Inflammatory macrophage treated with lipopolysaccharide for 1 hour (primary cell): ENCODE data around the gene C2CD3.

ENCODE experiments used
- DNase-seq, 2 donors: peaks; one replicate each; pipeline ENCODE4 v3.0.0-alpha.2; 2020 to 2022

C2CD3 gene, protein sequence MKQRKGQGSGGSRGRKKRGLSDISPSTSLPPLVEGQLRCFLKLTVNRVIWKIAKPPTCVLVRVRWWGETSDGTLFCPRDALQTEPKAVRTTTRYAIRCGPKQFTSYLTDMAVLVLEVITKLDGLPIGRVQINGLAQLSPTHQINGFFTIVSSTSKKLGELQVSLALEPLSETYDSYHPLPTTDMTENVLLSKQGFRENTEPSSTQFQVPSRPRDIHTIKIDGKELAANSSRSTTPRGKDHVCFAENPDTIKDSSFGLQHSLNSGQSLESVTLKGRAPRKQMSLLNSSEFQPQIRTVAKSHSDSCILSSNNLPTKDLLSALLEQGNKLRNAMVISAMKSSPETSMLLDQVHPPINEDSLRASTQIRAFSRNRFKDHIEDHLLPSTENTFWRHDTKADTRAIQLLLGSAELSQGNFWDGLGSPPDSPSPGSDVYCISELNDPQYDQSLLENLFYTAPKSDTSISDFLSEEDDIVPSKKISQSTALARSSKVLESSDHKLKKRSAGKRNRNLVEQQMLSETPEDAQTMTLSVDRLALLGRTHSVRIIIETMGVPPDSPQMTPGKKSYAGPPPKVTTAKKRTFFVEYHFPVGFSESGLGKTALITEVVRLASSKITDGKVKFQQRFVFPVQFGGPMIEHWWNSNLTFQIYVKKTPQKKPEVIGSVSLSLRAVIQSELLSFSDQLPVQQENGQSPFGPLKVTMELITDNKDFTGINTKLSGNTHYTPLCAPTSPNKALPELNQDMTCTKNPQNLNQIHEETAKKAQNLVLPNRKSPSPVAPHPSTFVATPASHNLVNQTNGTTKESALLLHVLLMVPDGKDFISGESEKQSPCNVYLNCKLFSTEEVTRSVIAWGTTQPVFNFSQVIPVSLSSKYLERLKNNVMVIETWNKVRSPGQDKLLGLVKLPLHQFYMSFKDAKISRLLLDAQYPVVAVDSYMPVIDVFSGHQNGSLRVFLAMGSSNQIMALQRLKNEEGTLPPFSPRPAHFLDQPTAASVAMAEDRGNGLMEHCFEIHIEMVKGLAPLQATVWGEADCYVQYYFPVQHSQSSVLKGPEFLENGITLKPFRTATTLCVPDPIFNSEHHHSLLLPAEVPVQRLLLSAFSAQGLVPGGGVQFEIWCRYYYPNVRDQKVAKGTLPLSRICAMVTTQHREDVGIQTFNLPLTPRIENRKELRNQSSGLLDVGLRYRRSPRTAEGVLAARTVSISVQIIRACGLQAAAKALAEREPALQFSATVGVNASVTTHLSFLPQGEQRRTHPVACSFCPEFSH (N-terminal part only)

DNA sequence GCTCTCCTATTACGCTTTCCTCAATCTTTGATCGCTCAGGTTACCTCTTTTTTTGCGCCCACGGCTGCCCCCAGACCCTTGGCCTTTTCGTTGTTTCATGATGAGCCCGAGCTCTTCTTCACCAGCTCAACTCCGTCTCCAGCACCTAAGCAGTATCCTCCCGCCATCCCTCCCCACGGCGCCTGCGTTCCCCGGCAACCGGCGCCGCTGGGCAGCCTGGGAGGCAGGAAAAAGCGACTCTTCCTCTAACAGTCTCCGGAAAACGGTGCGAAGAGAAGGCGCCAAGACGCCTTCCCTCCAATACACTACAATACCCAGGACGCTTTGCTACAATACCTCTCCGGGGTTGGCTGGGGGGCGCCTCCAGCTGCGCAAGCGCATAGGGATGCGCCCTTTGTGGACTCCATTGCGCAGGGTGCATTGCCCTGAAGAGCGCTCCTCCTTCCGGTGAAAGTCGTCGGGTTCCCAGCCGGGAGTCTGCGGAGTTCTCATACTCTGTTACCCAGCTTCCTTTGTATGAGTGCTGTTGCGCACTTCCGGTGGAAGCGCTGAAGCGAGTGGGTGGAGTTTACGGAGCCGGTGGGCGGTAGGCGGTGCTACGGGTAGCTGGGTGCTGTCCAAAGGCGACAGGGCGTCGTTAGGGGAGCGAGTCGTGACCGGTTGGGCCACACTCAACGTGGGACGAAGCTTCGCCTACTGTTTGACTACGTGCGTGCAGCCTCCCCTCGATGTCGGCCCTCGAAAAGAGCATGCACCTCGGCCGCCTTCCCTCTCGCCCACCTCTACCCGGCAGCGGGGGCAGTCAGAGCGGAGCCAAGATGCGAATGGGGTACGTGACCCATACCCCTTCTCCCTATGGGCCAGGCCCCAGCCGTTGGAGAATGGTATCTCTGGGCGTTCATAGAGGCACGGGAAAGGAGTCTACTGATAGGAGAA, at the start of gene C2CD3, which contains the start of gene PPME1:
Gene C2CD3 (minus strand): TSS at position 309 of the 936 bp plus-strand sequence. CDS start 210 bp downstream, at position 99.
Gene PPME1 (plus strand): TSS at position 596 of the 936 bp plus-strand sequence. CDS start 133 bp downstream, at position 729.
- peak; percentile 99 to 100 for DNase-seq

DNA sequence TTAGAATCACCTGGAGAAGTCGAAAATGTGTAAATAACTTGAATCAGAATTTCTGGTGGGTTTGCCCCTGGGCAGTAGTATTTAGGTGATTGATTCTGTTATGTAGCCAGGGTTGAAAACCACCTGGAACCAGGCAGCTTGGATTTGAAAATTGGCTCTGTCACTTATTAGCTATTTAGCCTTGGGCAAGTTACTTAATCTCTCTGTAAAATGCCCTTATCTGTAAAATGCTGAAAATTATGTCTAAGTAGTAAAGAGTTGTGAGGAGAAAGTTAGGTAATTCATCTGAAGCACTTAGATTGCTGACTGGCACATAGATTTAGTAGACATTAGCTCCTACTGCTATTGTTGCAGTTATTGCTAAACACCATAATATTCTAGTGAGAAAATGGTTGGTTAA, 49.6 kb upstream of the C2CD3 start:
- DNase-seq = no peak

DNA sequence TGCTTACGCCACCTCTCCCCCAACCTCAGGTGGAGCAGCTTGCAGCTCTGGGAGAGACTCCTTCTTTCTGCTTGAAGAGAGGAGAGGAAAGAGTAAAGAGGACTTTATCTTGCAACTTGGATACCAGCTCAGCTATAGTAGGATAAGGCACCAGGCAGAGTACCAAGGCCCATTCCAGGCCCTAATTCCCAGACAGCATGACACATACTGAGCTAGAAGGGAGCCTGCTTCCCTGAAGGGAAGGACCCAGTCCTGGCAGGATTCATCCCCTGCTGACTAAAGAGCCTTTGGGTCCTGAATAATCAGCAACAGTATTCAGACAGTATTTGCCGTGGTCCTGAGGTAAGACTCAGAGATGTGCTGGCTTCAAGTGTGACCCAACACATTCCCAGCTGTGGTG, 41.7 kb upstream of the C2CD3 start:
- no peak for DNase-seq

DNA sequence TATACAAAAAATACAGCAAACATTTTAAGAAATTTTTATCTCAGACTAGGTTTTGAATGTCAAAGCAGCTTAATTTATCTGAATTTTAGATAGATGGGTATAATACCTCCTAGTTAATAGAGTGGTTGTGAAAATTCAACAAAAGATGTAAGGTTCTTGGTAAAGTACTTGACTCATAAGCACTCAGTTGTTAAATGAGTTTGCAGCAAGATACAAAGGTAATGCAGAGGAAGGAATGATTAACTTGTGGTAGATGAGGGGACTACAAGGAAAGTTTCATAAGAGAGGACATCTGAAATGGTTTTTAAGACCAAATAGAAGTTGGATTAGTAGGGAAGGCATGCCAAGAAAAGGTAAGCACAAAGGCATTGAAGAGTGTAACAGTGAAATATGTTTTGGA, 37.7 kb upstream of the C2CD3 start:
- DNase-seq = no peak

DNA sequence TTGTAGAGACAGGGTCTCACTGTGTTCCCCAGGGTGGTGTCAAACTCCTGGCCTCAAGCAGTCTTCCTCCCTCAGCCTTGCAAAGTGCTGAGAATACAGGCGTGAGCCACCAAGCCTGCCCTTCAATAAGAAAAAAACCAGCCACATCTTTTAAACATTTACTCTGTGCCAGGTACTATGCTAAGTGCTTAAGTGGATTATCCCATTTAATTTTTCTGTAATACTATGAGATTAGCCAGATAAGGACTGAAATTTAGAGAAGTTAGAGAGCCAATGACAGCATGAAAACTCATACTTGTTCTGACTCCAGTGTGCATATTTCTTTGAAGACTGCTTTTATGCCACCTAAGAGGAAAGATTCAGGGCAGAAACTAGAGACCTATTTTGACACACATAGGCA, 35.9 kb upstream of the C2CD3 start:
- DNase-seq = no peak

DNA sequence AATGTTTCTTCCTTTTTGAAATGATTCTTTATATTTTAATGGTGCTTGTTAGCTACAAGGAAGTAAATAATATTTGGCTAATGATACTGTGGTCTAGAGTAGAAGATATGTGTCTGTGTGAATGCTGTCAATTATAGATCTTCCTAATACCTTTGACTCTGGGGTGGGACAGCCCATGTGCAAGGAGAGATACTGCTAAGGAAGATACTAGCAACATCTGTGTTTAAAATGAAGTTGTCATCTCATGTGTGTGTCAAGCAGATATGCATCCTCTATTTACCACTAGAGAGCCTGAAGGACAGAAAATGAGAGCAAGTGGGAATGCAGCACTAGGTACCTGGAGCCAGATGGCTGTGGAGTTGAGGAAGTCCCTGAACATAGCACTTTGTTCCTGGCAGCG, 34.4 kb upstream of the C2CD3 start:
- no peak for DNase-seq

DNA sequence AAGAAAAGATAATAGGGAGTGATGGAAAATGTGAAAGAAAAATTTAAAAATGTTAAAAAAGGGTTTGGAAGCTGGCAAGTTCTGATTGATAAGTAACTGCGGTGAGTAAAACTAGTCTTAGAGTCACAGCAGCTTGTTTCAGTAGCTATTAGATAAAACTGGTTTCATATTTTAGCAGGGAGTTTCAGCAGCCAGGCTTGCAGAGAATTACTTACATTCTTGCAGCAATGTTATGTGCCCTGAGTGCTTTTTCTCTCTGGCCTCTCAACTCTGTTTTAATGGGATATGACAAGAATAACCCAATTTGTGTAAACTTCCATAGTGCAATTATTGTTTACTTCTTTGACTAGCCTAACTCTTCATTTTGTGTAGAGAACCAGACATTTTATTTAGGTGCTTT, 33.9 kb upstream of the C2CD3 start:
- no peak for DNase-seq

DNA sequence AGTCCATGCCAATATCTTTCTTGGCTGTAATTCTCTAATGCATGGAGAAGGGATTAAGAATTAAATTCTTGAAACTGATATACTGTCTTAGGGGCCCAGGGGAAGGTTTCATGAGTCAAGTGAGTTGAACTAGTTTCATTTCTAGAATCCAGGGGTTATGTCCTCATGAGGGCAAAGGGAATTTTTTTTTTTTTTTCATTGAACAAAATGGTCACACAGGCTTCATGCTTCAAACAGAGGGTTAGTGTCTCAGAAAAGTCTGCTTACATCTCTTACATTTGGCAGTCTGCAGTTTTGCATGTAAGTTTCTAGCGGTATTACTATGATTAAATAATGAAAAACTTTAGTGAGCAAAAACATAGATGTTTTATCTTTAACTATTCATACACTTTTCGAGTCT, 33.2 kb upstream of the C2CD3 start:
- DNase-seq = no peak

DNA sequence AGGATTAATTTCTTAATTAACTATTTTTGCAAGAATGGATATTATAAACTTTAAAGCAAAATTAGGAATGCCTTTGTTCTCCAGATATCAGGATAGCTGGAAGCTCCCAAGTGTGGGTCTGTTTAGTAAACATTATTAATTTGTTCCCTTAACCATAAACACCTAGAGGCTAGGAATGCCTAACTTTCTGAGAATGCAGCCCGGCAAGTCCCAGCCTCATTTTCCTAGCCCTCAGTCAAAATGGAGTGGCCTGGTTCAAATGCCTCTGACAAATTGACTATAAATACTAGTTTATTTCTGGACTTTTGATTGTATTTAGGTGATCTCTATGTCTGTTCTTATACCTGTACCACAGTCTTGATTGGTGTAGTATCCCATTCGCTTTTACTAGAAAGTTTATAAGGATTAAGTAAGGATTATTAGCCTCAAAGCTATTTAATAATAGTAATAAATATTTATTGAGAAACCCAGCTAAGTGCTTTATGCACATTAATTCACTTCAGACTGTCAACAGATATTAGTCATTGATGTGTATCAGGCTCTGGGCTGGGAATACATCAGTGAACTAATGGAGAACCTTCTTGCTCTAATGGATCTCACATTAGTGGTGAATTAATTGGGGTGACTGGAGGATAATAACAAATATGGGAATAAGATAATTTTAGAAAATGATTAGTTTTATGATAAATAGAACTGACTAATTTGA, 26.1 kb upstream of the C2CD3 start:
- no peak for DNase-seq

DNA sequence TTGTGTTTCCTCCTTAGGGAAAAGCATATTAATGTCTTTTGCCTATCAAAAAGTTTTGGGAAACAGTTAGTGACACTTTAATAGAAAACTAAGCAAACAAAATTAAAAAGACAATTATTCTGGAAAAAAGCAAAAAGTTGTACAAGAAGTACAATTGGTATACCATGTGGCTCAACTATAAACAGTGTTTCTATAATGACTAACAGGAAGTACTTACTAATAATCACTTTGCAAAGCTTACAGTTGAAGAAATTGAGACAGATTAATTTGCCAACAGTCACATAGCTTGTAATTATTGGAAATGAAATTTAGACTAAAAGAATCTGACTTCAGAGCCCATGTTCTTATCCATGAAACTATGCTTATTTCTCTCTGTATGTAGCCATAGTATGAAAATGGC, 25.0 kb upstream of the C2CD3 start:
- DNase-seq = peak; percentile 15 to 33

DNA sequence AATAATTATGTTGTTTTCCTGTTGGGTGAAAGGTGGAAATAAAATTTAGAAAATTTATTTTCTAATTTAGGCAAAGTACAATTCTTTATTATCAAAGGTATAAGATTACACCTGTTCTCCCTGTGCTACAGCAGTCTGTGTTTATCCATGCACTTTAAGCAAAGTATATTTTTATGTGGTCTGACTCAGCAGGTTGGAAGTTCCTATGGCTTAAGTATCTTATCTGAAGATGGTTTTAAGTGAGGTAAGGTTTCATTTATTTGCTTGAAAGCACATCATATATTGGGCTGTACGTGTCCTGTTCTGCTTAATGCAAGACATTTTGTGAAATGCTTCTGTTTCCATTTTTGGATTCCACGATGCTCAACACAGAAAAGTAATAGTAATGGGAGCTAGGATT, 14.9 kb upstream of the C2CD3 start:
- no peak for DNase-seq

DNA sequence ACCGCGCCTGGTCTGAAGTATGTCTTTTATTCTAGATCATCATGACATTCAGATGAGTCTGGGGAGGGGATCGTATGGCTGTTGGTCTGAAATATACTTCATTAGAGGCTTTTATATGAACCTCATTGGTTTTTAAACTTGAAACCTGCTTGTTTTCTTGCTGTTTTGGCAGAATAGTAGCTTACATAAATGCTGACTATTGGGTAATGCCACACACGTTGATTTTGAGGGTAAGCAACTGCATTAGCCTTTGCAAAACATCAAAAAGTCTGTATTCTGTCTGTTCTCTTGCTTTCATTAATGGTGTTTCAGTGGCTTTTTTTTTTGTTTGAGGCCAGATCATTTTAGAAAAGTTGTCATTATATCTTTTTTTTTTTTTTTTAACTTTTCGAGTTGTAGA, 14.5 kb upstream of the C2CD3 start:
- no peak for DNase-seq

DNA sequence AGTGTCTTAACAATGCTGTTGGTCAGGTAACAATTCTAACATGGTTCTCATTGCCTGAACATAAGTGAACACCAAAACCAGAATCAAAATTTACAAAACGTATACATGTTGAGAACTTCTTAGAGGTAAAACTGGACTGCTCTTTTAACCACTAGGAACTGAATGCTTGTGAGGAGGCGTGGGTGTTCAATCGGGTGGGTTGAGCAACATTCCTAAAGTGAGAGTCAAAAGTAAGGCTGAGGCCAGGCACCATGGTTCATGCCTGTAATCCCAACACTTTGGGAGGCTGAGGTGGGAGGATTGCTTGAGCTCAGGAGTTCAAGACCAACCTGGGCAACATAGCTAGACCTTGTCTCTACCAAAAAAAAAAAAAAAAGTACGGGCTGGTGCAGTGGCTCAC, 11.8 kb upstream of the C2CD3 start:
- peak in 1 of 2 donors; percentile 17 for DNase-seq

DNA sequence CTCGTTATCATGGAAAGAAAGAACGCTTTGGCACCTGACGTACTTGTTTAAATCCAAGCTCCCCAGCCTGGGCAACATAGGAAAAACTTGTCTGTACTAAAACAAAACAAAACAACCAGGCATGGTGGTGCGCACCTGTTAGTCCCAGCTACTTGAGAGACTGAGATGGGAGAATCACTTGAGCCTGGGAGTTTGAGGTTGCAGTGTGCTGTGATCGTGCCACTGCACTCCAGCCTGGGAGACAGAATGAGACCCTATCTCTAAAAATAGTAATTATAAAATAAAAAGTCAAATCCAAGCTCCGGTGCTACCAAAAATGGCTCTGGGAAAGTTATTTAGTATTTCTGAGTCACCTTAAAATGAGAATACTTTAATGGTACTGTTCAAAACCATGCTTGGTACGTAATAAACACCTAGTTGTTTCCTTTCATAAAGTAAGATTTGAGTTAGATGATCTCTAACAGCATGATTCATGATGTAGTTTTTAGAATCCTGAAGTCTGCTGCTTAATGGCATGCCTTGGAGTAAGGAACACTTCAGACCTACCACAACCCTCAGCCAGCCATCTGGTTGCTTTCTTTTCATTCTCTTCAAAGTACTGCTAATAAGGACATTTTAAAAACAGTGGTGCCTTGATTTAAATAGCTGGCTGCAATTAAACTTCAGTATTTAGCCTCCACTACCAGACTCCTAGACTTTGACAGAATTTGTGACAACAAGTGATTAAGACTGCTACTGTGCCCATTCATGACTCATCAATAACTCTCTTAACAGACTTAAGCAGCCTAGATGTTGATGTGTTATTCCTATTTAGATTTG, 8.6 kb upstream of the C2CD3 start:
- DNase-seq = no peak

DNA sequence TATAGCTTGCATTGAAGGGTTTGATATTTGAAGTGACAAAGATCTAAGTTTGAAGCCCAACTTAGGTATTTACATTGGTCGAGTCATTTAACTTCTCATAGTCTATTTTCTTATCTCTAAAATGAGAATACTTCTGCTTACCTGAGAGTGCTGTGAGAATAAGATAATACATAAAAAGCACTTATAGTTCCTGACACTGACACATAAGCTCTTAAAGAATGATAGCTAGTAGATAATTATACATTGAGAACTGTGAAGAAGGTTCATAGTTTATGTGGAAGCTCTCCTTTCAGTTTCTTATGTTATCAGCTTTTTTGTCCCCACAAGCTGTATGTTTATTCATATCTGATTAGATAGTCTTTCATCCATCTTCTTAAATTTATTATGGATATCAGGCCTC, 5.1 kb upstream of the C2CD3 start:
- DNase-seq = no peak

DNA sequence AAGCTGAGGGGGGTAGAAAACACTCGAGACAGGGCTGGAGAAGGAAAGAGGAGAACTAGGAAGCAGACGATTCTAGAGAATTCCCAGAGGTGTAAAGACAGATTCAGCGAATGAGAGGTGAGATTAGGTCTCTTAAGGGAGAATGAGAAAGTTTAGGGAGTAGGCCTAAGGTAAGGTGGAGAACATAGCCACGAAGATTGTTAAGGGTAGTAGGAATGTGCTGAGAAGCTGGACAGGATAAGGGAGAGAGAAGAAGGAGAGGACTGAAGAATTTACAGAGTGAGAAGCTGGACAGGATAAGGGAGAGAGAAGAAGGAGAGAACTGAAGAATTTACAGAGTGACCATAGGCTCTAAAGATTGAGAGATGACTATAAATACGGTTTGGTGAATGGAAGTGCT, 1.2 kb upstream of the C2CD3 start:
- DNase-seq = no peak

DNA sequence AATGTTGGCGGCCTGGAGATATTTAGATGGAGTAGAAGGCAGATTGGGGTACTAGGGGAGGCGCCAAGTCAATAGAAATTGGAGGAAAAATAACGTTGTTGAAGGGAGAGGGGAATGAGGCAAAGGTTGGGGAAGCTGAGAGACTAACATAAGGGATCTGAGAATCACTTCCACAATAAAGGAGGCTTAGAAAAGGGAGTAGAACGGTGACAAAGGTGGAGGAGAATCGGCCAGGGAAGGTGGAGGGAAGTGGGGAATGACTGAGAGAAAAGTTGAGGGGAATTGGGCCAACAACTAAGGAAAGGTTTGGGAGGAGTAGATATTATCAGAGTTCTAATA, 797 bp upstream of the C2CD3 start:
- DNase-seq = peak in 1 of 2 donors; percentile 17

DNA sequence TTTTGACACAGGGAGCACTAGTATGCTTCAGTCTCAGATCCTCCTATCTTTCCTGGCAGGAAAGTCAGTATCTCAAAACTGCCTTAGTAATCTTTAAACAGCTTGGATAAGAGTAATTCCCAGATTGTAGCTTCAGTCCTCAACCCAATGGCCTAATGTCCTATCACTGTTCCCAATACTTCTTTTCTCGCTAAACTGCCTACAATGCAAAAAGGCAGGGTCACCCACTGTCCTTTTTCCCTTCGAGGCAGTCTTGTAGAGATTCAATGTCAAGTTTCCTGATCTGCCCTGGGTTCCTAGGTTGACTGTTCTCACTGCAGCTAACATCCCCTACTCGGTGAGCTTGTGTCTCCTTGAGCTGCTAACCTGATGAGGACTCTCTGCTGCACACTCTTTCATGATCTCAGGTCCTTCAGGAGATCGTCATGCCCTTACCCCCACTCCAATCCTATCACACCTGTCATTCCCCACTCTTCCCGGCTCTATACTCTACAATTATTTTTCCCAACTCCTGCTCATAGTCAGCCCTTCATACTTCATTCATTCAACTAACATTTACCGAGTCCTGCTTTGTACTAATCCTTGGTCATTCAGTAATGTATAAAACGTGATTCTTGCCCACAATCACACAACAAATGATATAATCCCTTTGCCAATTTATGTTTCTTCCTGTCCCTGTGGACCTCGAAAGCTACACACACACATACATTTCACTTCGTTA, 904 bp downstream of the C2CD3 start:
- DNase-seq = no peak

DNA sequence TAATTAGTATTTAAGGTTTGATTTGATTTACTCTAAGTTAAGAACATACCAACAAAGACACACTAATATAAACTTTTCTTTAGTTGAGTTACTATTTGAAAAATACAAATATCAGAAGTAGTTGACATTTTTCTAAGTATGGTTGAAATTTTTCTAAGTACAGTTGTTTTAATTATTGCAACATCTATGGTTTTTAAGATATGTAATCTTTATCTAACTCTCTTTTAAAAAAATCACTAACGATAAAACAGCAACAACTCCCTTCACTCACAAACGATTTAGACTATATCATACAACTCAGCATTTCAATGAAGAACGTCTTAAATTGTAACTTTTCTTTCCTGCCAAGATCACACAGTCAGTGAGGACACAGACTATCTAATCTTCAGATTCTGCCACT, 2.0 kb downstream of the C2CD3 start:
- no peak for DNase-seq
